HG02642 (cell line): Measurements from ENCODE around the gene PBX1.
"Not testable (repeated sequence)": the region's sequence is repeated elsewhere in the genome, so short reads cannot be mapped to it uniquely, and the experiment has no call there.

Experiments used
- ATAC-seq: cut with Tn5 transposase; IDR thresholded peaks from one replicate; pipeline ENCODE4 v1.9.1; 2021; ENCODE audit warnings: mild to moderate bottlenecking; ENCODE audit not compliant: unreplicated experiment, poor library complexity

PBX1 gene

DNA sequence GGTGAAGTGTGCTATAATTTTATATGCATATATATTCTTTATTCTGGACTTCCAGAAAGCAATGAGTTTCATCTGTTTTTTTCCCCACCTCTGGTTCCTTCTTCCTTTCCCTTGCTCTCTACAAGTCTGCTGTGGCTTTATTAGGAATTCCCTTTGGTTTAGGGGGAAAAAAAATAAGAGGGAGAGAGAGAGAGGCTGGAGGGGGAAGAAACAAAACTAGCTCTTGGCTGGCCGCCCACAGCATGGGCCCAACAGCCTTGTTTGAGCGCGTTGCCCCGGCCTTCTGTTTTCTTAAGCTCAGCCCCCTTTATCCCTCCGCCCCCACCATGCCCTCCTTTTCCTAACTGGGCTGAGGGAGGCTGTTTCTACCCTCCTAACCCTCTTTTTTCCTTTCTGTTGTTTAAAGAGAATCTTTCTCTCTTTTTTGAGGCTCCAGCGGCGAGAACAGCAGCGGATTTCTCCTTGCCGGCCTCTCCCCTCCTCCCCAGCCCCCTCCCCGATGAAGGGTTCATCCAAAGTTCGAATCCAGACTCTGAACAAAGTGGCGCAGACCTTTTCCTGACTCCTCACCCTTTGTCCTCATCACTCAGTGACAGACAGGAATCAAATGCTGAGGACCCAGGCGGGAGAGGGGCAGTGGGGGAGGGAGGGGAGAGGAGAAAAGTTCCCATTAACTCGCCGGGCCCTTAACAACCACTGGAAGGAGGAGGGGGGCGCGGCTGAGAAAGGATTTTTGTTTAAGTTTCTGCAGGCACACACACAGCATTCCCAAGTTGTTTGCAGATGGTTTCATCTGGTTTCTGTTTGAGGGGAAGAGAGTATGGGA is 29.7 kb downstream of the PBX1 start:
- no peak for ATAC-seq

DNA sequence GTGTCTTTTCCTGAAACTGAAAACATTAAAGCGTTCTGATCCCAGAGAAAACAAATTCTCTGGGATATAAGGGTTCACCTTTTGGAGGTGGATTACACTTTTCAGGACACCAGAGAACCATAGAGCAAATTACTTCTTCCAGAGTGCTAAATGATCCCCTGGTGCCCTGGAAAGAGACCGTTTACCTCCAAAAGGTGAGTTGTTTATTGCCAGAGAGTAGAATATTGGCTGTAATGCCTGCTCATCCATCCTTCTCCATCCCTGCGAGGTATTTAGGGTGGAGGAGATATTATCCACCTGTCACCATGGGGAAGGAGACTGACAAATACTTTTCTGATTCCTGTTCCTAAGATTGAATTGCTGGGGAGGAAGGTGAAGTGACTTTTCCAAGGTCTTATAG is 30.4 kb downstream of the PBX1 start:
- ATAC-seq = no peak

DNA sequence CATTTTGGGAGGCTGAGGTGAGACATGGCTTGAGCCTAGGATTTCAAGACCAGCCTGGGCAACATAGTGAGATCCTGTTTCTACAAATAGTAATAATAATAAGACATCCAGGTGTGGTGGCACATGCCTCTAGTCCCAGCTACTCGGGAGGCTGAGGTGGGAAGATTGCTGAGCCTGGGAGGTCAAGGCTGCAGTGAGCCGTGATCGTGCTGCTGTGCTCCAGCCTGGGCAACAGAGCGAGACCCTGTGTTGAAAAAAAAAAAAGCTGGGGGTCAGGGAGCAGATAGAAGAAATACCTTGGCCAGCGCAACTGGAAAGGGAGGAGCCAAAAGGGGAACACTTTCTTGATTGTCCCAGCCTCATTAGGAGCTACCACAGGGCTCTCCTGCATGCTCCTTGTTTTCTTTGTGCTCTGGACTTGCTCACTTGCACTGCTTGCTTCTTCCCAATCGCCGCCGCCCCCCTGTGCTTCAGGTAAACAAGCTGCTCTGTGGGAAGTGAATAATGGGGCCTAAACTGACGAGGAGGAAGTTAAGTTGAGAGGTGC is 31.1 kb downstream of the PBX1 start:
- no peak for ATAC-seq

DNA sequence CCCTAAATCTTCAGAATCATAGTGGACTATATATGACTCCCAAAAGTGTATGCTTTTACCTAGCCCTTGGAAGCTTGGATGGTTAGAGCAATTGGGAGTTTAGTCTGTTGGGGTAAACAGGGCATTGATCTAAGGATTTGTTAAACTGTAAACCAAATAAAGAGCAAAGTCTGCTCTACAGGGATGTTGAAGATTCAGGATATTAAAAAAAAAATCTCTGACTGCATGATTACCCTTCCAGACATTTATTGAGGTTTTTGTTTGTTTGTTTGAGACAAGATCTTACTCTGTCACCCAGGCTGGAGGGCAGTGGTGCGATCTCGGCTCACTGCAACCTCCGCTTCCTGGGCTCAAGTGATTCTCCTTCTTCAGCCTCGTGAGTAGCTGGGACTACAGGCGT is 31.6 kb downstream of the PBX1 start:
- no peak for ATAC-seq

DNA sequence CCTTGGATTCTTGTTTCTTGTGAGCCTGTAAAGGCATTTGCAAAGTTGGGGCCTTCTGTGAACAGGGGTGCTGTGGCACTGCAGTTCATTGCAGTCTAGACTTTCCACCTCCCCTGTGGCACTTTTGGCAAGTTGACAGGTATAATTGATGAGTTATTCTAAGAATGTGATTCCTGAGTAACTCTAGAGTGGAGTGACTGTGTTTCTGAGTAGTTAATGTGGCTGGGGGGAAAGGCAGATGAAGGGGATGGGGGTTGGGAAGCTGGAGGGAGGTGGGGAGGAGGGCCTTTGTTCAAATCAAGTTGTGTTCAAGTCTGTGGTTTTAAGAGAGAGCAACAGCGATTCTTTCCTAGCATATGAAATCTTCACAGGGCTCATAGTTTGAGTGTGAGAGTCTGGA is 32.9 kb downstream of the PBX1 start:
- no peak for ATAC-seq

DNA sequence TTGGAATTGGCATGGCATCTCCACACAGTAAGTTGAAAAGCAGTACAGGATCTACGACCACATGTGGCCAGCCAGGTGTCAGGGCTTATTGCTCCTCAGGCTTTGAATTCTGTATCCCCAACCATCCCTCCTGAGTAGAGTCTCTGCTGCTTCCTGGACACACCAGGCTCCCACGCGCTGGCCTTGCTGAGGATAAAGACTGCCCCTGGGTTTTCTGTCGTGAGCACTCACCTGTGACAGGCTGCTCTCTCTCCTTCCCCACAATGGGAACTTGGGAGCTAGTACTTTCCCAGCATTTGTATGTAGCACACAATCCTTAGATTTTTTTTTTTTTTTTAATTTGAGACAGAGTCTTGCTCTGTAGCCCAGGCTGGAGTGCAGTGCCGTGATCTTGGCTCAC is 33.6 kb downstream of the PBX1 start:
- ATAC-seq = no peak

DNA sequence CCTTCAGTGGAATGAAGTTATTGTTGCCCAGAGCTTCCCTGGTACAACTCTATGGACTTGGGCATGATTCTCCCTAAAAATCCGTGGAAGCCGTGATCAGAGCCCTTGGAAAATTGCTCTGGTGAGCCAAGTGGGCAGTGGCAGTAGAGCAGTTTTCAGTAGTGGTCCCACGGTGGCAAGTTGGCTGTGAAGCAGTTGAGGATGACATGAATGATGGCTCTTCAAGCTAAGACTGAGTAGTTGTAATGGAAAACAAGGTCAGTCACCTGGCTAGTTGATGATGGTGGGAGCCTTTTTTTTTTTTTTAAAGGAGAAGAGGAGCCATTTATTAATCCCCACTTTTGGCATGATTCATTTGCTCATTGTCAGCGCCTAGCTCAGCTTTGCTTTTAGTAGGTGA is 36.2 kb downstream of the PBX1 start:
- ATAC-seq = no peak

DNA sequence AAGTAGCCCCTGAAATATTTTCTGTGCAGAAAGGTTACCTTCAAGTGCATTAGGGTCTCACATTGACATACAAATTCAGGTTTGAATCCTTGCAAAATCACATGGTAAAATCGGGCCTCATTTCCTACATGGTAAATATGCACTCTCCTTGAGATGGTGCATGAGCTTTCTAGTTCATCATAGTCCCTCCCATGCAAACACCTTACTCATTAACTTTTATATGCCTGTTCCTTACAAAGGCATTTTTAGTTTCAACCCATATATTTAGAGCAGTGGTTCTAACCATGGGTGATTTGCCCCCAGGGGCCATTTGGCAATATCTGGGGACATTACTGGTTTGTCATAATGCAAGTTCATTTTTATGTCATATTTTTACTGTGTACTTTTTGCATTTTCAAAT is 37.2 kb downstream of the PBX1 start:
- no peak for ATAC-seq

DNA sequence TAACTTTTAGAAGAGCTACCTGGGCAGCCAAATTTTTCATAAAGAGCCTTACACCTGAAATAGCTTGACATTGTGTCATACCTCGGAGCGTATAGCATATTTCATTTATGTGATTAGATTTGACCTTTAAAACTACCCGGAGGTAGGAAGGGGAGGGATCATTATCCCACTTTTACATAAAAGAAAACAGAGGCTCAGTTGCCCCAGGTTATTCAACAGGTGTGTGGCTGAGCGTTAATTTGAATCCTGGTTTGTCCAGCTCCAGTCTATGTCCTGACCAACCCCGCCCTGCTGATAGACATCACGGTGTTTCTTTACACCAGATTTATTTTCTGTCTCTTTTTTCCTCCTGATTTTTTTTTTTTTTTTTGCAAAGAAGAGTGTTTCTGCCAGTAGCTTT is 39.7 kb downstream of the PBX1 start:
- ATAC-seq = no peak

DNA sequence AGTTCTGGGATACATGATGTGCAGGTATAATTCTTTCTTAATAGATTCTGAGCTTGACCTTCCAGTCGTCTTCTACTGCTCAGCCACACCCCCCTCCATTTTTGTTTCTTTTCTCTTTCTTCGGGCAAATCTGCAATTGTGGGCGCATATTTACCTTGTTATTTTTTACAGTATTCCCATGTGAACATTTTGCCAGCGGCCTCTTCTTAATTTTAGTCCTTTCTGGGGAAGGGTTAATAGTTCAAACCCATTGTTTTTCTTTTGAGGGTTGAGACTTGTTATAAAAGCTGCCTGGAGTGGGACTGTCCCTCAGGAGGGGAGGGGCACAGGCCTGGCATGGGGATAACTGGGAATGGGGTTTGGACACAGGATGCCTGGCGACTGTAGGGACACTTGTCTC is 40.3 kb downstream of the PBX1 start:
- ATAC-seq = no peak

DNA sequence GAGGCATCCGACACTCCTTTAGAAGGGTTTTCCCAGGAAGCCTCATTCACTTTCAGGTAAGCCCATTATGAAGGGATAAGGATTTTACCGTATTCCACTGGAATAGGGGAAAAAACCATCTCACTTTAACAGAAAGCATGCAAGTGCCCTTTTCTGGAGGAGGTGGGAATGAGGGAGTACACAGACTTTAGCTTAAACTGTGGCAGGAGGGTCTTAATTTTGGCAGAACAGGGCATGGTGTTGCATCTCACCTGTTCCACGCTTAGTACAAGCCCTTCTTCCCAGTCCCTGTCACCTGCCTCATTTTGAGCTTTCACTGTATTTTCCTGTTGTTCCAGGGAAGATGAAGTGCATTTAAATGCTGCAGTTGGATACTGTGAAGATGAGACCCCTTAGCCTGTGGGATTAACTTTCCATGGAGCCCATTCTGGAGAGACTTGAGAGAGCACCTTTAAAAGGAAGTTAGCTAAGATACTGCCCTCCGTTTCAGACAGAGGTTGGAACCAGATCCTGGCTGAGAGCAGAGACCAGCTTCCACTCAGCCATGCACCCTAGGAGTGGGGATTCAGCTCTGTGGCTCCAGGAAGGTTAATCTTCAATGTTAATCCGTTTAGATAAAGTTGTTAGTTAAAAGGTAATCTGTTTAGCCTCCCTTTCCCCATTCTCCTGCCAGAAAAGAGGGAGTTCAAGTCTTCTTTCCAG is 42.6 kb downstream of the PBX1 start:
- ATAC-seq = no peak

DNA sequence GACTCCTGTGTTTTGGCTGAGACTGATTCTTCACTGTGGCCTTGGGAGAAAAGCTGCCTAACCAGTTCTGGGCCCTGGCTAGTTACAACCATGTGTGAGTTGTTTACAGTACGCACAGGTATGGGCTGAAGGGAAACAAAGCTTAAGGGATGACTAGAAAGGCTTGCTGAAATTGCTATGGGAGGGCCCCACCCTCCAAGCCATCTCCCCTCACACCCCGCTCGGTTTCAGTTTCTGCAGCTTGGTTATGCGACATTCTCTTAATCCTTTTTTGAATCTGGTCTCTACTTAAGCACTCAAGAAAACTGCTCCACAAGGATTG is 43.1 kb downstream of the PBX1 start:
- no peak for ATAC-seq

DNA sequence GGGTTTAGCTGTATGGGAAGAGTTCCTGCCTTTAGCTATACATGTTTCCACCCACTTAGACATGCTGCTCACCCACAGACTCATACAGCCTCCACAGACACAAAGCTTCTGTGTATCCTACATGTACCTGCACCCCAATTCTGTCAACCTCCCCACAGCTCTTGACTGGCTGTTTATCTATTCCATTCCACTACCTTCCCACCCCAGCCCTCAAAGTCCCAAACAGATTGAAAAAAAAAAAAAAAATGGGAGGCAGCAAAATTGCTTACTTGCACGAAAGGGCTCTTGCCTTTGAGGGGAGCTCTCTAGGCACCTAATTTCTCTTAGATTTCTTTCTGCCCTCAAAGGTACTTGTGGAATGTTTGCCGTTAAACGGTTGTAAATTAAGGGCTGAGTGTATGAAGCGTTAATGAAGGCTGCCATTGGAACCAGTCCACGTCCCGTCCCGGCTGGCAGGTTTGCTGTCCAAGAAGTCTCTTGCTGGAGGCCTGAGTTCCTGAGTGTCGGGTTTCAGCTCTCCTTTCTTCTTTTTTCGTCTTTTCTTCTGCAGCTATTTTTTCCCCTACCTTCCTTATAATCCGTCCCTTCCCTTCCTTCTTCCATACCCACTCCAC is 43.6 kb downstream of the PBX1 start:
- no peak for ATAC-seq

DNA sequence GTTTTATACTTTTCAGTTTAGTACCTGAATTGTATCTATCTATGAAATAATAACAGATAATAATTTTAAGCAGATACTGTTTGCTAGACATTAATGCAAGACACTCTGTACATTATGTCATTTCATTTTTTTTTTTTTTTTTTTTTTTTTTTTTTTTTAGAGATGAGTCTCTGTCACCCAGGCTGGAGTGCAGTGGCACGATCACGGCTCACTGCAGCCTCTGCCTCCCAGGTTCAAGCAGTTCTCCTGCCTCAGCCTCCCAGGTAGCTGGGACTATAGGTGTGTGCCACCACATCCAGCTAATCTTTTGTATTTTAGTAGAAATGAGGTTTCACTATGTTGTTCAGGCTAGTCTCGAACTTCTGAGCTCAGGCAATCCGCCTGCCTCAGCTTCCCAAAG is 44.8 kb downstream of the PBX1 start:
- ATAC-seq = not testable (repeated sequence)

DNA sequence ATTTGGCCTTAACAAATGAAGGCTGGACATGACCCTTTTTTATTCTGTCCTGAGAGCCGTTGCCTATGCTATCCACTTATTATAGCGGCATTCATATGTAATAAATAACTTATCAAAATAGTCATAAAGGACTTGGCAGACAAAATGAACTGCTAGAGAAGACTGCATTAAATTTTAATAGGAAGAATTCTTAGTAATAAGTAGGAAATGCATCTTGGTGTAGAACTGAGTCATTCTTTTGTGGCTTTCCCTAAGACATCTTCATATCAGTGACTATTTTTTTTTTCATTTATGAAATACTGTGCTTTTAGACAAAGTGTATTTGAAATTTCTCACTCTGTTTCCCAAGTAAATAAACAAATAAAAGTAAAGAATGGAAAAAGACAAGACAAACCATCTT is 45.6 kb downstream of the PBX1 start:
- no peak for ATAC-seq

DNA sequence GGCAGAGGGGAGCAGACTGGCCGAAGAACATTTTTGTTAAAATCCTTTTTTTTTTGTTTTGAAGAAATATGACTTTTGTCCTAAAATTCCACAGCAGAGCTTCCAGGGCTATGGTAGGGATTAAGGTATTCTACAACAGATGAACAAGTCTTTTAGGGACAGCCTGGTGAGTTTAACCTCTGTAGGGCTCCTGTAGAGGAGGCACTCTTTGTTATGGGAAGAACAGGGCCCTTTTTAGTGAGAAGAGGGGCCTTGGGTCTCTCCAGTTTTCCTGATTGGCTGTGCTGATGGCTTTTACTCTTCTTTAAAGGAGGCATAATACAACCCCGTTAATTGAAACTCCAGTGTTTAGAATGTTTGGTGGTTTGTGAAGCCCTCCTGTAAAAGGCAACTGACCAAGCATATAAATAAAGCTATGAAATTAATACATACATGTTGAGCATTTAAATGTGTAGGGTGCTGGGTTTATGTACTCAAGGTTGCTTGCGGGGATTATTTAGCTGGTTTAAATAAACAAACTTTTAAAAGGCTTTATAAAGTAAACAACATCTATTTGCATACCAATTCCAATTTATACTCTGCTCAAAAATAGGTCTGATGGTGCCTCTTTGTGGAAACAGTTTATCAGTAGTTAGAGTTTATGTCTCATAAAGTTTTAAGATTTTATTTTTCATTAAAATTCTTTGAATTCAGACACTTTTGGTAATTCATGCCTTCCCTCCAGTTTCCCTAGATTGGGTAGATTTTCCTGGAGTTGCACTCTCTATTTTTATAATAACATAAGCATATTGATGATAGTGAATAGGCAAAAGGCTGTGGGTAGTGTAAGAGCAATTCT is 46.5 kb downstream of the PBX1 start:
- ATAC-seq = no peak

DNA sequence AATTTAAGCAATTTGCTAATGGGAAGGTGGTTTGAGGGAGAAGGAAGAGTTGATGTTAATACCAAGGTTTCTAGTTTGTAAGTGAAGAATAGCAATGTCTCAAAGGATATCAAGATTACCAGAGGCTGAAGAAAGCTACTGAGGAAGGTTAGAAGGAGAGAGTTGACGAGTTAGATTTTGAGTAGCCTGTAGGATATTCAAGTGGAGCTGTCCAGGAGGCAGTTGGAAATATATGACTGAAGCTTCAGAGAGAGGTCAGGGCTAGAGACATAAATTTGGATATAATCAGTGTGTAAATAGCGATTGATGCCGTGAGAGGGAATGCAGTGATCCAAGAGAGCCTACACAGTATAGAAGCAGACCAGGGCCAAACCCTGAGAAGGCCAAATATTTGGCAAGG is 48.4 kb downstream of the PBX1 start:
- no peak for ATAC-seq

DNA sequence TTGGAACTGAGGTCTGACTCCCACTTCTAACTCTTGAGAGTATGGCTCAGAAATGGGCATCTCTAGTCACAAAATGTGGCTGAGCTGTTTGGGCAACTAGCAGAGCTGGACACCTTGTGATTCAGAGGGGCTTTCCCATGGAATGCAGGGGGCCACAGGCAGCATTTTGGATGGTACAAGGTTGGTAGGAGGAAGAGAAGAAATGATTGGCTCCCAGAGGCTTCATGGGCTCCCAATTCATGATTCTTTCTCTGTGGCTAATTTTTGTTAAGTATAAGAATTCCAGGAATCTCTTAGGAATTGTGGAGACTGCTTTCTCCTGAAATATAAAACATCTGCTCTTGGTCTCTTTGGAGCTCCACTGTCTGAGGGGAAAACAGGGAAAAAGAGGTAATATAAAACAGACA is 49.7 kb downstream of the PBX1 start:
- ATAC-seq = no peak

DNA sequence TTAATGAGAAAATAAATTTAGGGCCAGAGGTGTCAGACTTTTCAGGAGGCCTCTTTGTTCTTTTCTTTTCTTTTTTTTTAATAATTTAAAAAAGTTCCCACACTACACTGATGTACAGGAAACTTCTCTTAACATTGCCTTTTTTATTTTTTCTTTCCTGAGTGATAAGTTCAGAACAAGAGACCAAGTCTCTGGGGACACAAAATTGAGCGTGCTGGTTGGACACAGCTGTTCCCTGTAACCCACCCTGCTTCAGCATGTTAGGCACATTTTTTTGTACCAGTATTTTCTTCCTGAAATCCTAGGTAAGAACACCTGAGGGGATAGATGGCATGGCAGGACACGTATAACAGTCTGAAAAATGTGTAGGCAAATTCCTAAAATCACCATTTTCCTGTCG is 50.1 kb downstream of the PBX1 start:
- ATAC-seq = no peak

DNA sequence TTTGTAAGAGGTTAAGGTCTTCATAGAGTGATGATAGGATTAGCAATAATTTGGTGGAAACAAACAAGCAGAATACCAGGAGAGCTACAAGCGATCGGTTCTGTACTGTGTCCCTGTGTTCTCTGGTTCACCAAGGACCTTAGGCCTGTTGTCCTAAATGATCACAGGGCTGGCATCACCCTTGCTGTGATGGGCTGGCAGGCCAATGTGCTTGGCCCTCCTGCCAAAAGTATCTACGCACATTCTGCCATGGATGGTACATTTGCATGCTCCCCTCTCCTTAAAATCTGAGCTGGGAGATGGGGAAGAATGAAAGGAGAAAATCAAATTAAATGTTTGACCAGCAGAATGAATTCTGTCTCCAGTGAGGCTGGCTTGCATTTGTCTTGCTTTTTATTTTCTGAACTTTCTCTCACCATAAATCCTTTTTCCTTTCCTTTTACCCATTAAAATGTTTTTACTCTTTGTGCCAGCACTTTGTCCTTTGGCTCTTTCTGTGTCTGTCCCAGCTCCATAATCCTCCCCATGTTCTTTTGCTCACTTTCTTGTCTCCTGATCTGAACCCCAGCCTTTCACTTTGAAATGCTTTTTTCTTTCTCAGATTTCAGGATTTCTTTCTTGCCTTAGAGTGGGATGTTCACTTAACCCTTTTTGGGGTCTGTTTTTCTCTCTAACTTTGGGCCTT is 51.7 kb downstream of the PBX1 start:
- ATAC-seq = no peak
